Measurements from ENCODE around the gene PCYT1B.

PCYT1B gene

DNA sequence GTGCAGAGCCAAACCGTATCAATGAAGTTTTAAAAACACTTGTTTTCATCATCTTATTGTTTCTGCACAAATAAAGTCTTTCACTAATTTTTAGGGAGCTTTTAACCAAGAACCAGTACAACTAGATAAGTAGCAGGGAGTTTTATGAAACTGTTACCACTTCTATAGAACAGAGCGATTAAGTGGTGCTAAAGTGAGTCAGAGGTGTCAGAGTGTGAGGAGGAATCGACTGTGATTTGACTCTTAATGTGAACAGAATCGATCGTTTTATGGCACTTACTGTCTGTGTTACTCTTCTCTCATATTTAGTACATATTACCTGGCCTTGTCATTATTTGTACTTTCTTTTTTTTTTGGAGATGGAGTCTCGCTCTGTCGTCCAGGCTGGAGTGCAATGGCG lies 138.8 kb downstream of the PCYT1B start:
- POLR2A ChIA-PET, result no interaction called here
- TF ChIP-seq CTBP1 (IDR thresholded peaks at IDR 0.05; ENCODE audit: borderline replicate concordance) (no peak), FOXA1 (IDR thresholded peaks at IDR 0.05) (no peak), ELF4 (IDR thresholded peaks at IDR 0.05) (no peak), BHLHE40 (IDR thresholded peaks at IDR 0.05; ENCODE audit: borderline replicate concordance) (no peak), TARDBP (IDR thresholded peaks at IDR 0.05) (no peak)
- CTCF ChIA-PET, result no interaction called here
- DNase-seq (ENCODE audit: extremely low spot score), result no peak

All from HEK293T (cell line).